ENCODE results near the gene ARSI. TPM values are rescaled to one million over a fixed set of nuclear protein-coding genes. Genes with fewer than 3 reads are reported as not detected.

ARSI gene
- total RNA-seq, 4 donors from 2014 or later: 1.6 to 4.5 (median 2.6) TPM

GRCh38 chr5:150297236-150297890 lies 5.3 kb downstream of the ARSI start:
- intact Hi-C loops (cut with DNase I; ENCODE audit: low total_unique reads): no loop called here

DNA sequence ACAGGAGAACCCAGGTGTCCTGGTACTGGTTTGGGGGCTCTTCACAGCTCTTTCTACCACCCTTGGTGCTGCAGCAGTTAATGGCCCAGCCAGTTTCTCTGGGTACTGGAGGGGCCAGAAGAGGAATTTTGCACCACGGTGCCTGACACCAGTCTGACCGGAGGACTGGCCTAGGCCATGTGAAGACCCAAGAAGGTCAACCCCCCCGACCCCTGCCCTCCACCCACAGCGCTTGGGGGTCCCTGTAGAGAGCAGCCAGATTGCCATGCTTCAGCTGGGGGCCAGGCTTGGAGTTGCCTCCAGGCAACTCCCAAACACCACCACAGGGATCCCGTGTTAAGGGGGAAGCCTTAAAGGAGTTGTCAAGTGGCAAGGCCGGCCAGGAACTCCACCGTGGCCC lies 6.2 kb downstream of the ARSI start:
- TF ChIP-seq, protein P1, sequence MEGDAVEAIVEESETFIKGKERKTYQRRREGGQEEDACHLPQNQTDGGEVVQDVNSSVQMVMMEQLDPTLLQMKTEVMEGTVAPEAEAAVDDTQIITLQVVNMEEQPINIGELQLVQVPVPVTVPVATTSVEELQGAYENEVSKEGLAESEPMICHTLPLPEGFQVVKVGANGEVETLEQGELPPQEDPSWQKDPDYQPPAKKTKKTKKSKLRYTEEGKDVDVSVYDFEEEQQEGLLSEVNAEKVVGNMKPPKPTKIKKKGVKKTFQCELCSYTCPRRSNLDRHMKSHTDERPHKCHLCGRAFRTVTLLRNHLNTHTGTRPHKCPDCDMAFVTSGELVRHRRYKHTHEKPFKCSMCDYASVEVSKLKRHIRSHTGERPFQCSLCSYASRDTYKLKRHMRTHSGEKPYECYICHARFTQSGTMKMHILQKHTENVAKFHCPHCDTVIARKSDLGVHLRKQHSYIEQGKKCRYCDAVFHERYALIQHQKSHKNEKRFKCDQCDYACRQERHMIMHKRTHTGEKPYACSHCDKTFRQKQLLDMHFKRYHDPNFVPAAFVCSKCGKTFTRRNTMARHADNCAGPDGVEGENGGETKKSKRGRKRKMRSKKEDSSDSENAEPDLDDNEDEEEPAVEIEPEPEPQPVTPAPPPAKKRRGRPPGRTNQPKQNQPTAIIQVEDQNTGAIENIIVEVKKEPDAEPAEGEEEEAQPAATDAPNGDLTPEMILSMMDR (IDR thresholded peaks at IDR 0.05): no peak
- TF ChIP-seq POLR2A (IDR thresholded peaks at IDR 0.05): no peak
- intact Hi-C loops (cut with DNase I; ENCODE audit: low total_unique reads): no loop called here
- DNase-seq (ENCODE audit: low spot score in 2 of 2): no peak
- H3K4me3 ChIP-seq (ENCODE audit: low read depth, poor library complexity, severe bottlenecking): no peak overlapping the region
- 81 to 87% methylated on average over 6 to 7 of the region's 7 CpGs for WGBS, 2 donors

More at GRCh38 chr5:150297236-150297890, 5.3 kb downstream of the ARSI start:
- WGBS, 2 donors: 96 to 97% methylated on average over 33 to 34 of the region's 36 CpGs
- H3K4me3 ChIP-seq (ENCODE audit: low read depth, poor library complexity, severe bottlenecking): no peak overlapping the region
- no peak for DNase-seq (ENCODE audit: low spot score in 2 of 2)
- no peak for TF ChIP-seq POLR2A (IDR thresholded peaks at IDR 0.05)
- TF ChIP-seq, protein P1 (IDR thresholded peaks at IDR 0.05): no peak

GRCh38 chr5:150295741-150296486 lies 6.8 kb downstream of the ARSI start:
- no peak for TF ChIP-seq POLR2A (IDR thresholded peaks at IDR 0.05)
- TF ChIP-seq, protein P1 (IDR thresholded peaks at IDR 0.05): no peak
- 51 to 62% methylated on average over 17 of the region's 17 CpGs for WGBS, 2 donors
- no peak for DNase-seq (ENCODE audit: low spot score in 2 of 2)
- H3K4me3 ChIP-seq (ENCODE audit: low read depth, poor library complexity, severe bottlenecking): no peak overlapping the region
- intact Hi-C loops (cut with DNase I; ENCODE audit: low total_unique reads): no loop called here

GRCh38 chr5:150295172-150295634 lies 7.5 kb downstream of the ARSI start:
- TF ChIP-seq POLR2A (IDR thresholded peaks at IDR 0.05): no peak
- TF ChIP-seq, protein P1 (IDR thresholded peaks at IDR 0.05): no peak
- 13 to 29% methylated on average over 6 to 7 of the region's 10 CpGs for WGBS, 2 donors
- H3K4me3 ChIP-seq (ENCODE audit: low read depth, poor library complexity, severe bottlenecking): no peak overlapping the region
- DNase-seq (ENCODE audit: low spot score in 2 of 2): peak; percentile 66 to 91
- intact Hi-C loops (cut with DNase I; ENCODE audit: low total_unique reads): no loop called here

DNA sequence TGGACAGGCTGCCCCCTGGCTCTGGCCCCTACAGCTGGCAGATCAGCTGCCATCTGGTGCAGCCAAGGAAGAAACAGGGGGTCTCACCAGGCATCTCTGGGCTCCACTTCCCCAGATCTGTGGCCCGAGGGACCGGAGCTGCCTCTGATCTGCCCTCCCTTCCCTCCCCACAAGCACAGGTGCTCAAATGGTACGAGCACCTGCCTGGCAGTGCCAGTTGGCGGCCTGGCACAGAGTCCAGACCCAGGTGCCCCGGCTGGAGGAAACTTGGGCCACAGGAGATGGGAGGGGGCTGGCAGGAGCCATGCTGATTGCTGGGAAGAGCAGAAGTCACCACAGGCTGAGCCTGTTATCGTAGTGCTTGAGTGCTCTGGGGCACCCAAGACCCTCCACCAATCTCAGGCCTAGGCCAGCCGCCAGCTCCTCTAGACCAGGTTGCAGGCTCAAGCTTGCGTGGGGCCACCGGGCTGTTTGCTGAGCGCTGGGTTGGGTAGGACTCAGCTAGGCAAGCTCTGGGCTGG lies 8.1 kb downstream of the ARSI start:
- TF ChIP-seq POLR2A (IDR thresholded peaks at IDR 0.05): no peak
- TF ChIP-seq, protein P1 (IDR thresholded peaks at IDR 0.05): no peak
- DNase-seq (ENCODE audit: low spot score in 2 of 2): no peak
- WGBS, 2 donors: 63 to 80% methylated on average over 6 of the region's 10 CpGs
- H3K4me3 ChIP-seq (ENCODE audit: low read depth, poor library complexity, severe bottlenecking): no peak overlapping the region
- intact Hi-C loops (cut with DNase I; ENCODE audit: low total_unique reads): no loop called here

Measured in lower leg skin (tissue), 4 donors.